ENCODE data around the gene PFN2.
"Not testable (repeated sequence)": the region's sequence is repeated elsewhere in the genome, so short reads cannot be mapped to it uniquely, and the experiment has no call there.

Gene PFN2, protein sequence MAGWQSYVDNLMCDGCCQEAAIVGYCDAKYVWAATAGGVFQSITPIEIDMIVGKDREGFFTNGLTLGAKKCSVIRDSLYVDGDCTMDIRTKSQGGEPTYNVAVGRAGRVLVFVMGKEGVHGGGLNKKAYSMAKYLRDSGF

DNA sequence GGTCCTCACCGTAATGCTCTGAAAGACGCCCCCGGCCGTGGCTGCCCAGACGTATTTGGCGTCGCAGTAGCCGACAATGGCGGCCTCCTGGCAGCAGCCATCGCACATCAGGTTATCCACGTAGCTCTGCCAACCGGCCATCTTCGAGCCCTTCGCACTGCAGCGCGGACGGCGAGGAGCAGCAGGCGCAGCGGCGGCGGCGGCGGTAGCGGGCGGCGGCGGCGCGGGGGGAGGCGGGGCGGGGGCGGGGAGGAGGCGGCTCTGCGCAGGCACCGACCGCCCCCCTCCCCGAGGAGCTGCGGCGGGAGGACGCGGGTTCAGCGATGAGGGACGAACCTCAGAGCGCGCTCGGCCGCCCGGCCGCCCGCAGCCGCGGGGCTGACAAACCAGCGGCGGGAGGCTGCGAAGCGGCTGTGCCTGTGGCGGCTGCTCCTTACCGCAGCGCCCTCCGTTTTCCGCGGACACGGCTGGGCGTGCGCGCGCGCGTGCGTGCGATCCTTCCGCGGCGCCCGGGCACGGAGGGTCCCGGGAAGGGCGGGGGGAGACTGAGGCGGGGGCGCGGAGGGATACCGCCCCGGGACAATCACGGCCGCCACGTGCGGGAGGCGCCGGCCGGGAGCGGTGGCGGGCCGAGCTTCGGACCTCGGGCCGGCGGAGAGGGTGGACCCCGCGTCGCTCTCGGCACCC is at the start of gene PFN2:
Gene PFN2, minus strand, starts transcription at position 180 of the 687 bp plus-strand sequence. Its CDS starts 39 bp downstream, at position 141.
- DNase-seq, result no peak

DNA sequence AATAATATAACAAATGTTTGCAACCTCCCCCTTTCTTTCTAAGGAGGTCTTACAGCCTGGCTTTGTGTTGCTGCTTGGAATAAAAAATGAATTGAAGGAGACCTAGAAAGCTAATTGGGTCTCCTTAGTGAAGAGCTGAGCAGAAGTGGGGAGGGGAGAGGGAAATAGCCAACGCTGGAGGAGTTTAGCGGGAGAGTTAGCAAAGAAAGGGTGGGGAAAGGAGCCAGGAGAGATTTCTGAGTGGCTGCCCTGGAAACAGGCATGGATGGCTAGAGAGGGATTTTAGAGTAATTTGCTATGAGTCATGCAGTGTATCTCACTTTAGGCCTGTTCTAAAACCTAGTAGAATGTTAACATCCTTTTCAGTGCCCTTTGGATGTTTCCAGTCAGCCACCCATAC is 45.2 kb upstream of the PFN2 start:
- DNase-seq, result no peak

DNA sequence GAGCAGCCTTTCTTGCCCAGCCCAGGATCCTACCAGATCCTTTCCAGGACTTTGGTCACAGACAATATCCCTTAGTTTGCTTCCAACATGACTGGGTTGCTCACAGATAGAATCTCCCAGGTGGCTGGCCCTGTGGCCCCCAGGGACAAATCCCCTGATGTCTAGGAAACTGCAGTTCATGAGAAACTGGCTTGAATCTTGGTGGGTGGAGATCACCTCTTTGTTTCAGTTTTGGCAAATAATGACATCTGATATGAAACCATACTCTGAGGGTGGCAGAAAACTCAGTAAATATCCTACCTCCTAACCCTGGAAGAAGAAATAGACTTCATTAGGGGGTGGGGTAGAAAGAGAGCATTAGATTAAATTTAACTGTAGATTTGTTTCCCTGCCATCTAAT is 44.1 kb upstream of the PFN2 start:
- DNase-seq, result no peak

DNA sequence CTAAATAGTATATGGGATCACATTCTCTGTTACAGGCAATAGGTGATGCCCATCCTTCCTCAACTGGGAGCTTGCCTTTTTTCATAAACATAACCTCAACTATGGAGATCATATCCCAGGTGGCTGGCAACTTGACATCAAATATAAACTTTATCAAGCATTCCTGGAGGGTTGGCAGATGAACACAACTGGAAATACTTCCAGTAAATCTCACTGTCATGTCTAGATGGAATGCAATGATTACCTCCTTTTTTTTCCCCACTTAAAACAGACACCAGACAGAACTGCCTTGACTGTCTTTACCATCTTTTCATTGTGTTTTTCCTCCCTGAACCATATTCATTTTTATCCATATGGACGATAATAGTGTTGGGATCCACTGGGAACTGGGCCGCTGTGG is 43.1 kb upstream of the PFN2 start:
- DNase-seq, result no peak

DNA sequence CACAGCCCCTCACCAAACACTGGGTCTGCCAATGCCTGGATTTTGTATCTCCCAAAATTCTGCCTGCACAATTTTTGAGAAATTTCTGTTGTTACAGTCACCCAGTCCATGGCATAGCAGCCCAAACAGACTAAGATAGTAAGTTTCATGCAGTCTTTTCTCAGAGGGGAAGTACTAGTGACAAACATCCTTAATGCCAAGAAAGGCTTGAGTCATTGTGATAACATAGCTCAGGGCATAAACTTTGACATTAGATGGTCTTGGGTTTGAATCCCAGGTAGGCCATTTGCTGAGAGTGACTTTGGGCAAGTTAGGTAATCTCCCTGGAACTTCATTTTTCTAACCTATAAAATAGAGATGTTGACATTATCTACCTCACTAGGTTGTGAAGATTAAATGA is 36.1 kb upstream of the PFN2 start:
- no peak for DNase-seq

DNA sequence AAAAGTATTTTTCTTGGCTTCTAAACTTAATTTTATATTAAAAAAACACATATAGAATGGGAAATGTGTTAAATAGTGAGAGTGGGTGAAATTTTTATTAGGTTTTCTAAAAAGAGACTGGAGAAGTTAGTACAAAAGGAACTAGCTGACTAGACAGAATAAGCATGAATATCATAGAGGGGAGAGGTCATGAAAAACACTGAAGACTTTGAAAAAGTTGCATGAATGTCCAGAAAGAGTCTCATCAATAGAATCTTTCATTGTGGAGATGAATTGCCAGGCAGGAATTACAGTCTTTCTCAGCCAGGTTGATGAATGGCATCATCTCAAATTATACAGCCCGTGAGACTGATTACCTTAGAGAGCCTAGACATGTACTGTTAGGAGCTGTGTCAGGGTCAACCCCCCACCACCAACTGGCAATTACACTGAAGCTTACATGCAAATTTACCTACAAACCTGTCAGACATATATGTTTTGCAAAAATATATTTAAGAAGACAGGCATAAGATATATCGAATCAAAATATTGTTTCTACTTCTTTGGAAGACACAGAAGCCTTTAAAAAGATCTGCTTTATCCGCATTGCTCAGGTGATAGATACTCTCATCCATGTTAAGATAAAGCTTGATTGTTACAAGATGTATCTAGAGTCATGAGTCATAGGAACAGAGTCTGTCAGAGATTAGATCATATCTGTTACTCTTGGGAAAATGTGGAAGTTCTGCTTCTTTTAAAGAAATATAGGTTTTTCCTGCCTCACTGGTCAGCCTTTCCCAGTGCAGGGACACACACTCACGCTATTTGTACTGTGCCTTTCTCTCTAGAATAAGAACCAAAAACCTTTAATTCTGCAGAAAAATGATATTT is 34.8 kb upstream of the PFN2 start:
- no peak for DNase-seq

DNA sequence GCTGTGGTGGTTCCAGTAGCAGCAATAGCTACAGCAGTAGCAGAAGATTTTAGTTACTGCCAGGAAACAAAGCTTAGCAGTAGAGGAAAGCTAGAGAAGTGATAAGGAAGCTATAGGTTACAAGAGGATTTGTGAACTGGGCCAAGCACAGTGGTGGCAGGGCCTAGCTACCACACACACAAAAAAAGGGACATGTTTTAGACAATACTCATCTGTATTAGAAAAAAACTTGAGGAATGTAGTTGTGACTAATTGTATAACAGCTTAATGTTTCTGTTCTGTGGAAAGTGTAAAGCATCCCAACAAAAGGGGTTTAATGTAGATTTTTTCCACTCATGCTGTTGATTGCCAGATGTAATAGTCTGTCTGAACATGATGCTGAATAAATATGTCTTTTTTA is 29.9 kb upstream of the PFN2 start:
- no peak for DNase-seq

DNA sequence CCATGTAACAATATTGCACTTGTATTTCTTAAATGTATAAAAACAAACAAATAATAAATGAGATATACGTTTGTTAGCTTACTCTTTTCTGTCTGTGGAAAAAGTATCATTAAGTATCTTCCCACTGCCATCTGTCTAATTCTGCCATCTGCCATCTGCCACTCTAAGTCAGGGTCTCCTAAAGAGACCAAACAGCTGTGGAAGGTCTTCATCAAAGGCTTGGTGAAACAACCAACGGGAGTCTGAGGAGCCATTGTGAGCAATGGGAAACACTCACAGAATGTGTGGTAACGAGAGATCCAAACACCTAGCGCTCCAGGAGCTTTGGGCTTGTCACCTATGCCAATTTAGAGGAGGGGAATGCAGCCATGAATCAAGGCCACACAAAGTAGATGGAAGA is 28.7 kb upstream of the PFN2 start:
- no peak for DNase-seq

DNA sequence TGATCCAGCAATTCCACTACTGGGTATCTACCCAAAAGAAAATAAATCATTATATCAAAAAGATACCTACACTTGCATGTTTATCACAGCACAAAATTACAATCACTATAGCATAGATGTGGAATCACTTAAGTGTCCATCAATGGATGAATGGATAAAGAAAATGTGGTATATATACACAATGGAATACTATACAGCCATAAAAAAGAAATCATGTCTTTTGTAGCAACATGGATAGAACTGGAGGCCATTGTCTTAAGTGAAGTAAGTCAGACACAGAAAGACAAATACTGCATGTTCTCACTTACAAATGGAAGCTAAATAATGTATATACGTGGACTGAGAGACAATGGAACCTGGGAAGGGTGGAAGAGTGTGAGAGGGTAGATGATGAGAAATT is 28.3 kb upstream of the PFN2 start:
- DNase-seq, result no peak

DNA sequence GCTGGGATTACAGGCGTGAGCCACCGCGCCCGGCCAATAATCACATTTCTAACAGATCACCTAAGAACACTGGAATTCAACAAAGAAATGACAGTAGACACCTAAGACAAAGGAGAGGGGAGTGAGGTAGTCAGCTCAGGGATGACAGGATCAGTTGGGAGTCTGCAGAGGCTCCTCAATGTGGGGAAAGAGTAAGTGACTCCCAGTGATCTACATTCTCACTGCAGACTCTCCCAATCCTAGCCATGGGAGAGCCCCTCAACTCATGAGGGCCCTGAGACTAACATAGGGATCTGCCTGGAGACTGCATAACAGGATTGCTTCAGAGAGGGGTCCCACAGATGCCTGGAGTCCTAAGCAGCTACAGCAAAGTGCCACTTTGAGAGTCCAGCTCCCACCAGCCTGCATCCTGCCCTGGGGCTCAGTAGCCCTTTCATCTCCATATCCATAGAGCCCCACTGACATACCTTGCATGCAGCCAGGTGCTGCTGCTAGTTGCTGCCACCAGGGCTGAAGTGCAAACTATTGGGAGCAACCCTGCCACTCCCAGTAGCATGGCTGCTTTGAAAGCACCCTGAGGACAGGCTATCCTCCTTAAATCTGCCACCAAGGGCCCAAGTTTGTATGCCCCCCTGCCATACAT is 21.8 kb upstream of the PFN2 start:
- DNase-seq, result no peak

DNA sequence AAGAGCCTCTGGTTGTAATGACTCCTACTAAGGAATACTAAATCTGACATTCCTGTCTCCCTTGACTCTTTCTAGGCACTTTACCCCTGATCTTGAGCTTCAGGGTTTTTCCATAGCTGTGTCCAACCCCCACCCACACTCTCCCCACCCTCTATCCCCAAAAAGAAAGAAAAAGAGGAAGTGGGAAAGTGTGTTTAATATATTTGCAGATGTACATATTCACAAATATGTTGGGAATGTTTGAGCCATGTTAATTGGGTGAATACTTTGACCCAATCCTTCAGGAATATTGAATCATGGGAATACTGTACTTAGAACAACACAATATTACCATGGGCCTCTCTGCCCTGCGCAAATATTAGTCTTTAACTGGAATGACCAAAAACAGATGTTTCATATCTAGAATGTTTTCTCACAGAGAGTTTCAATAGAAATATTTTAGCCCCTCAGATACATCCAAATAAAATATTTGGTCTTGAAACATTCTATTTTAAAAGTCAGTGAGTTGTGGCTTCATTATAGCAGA is 19.8 kb upstream of the PFN2 start:
- no peak for DNase-seq

DNA sequence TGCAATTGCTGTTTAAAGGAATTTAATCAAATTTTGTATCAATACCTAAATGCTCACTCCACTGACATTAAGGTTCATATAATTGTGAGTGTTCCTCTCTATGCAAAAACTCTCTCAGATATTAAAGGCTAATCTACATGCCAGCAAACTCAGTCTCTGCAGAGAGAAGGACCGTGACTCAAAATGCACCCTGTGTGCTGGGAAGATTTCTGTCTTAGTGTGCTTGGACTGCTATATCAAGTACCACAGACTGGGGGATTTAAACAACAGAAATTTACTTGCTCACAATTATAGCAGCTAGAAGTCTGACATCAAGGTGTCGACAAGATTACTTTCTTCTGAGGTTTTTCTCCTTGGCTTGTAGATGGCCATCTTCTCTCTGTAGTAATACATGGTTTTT is 18.6 kb upstream of the PFN2 start:
- no peak for DNase-seq

DNA sequence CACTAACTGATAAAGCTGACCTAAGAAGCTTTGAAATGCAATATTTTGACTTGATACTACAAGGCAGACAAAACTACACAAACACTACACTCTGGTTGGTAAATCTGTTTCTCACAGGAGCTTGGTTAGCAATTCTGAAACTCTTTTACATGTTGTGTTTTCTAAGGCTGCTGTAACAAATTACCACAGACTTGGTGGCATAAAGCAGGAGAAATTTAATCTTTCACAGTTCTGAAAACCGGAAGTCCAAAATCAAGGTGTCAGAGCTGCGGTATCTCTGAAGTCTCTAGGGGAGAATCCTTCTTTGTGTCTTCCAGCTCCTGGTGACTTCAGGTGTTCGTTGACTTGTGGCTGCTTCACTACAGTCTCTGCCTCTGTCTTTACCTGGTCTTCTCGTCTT is 12.9 kb upstream of the PFN2 start:
- DNase-seq, result no peak

DNA sequence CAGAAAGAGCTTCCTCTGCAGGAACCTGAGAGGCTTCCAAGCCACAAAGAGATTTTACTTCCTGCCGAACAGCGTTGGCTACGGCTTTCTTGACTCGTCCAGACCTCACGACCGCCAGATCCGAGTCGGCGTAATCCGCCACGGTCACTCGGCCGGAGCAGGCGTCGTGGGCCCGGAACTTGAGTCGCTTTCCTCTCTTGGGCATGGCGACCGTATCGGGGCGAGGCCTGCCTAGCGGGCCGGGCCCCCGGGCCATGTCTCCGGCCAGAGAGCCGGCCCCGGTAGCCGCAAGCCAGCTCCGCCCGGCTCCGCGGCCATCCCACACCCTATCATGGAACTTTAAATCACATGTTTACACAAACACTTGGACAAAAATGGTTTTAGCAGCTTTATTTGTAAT is 12.4 kb upstream of the PFN2 start:
- not testable (repeated sequence) for DNase-seq

DNA sequence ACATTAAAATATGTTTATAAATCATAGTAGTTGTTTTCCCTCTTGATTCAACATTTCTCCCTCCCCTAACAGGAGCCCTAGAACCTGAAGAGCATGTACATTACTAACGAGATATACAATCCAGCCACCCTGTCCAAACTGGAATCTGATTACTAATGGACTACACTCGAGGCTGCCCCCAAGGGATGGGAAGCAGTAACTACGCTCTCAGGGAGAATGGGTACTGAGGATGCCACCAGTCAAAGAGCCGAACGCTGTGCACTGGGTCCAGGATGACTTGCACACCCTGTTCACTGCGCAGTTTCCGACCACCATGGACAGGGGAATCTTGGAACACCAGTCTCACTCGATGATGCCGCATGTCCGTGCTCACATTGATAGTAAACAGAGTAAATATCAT is 11.3 kb upstream of the PFN2 start:
- not testable (repeated sequence) for DNase-seq

DNA sequence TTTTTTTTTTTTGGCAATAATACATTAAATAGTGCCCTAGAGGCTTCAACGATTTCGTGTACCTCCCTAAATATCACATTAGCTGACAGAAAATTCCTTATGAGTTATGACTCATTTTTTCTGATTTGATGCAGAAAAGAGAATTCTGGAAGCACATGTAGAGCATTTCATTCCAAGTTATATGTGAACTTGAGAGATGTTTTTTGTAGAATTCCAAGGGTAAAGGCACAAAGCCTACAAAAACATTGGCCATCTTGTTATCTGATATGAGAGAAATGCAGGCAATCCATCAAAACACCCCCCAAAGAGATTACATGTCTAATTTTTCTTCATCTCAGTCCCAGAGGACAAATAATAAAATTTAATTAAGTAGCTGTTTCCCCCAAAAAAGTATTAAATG is 6.7 kb upstream of the PFN2 start:
- DNase-seq, result no peak

DNA sequence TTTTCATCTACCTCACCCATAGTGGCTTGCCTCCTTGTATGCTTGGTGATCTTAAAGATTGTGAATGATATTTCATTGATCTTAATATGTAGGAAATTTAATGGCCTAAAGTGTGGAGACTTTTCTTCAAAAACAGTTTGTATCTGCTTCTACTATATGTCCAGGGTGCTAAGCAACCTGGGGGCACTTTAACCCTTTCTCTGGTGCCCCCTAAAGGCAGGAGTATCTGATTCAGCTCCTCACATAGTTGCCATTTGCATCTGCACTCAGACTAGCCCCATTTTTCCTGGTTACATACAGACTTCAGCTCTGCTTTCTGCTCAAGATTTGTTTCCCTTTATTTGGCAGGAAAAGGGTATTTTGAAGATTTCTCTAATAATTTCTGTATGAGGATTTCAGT is 5.2 kb upstream of the PFN2 start:
- no peak for DNase-seq

DNA sequence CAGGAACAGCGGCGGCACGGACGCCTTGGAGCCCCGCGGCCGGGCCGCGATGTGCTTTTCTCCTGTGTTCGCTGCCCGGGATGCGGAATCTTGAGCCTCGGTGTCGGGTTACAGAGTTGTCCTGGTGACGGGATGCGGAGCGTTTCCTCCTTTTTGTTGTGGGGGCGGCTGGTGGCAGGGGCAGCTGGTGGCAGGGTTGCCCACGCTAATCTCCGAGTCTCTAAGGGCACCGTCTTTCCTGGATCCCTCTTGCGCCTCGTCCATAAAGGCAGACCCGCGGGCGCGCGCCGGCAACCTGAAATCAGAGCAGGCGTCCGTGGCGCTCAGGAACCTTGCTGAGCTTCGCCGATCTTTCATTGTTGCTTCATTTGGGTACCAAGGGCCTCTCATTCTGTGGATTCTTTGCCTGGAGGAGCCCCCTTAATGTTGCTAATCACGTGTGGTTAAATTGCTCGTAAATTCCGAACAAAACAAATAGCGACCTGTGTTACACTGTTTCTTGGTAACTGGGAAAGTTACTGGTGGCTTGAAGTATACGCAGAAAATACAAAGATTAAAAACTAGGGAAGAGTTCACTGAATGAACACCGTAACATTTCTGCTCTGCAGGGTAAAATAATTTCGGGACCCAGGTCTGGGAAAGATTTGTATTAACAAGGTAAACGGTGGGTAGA is 844 bp upstream of the PFN2 start:
- peak; percentile 45 for DNase-seq

DNA sequence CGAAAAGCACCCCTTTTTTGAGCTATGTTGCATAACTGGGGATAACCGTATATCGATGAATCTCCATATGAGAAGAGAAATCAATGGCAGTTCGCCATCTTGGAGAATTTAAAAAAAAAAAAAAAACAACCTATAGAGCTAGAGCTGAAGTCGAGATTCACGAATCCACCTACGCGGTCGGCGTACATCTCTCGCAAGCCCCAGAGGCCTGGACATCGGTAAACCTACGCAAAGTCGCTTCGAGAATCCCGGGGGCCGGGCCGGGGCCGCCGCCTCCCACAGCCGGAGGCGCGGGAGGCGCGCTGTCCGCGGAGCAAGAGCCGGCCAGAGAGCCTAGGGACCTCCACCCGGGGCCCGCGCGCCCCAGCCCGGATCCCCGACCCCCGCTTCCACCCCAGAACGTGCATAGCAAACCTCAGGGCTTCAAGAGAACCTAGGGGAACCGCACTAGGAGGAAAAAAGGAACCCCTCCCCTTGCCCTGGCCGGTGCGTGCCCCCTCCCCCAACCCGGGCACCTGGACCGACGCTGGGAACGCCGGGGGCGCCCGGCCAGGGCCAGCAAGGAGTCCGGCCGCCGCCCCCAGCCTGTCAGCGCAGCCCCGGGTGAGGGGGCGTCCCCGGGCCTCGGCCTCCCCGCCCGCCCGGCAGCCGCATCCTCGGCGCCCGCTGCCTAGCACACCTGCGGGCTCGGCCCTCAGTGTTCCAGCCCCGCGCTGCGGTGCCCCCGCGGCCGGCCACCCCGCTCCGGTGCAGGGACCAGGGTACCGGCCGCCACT is 567 bp downstream of the PFN2 start:
- peak; percentile 16 for DNase-seq

DNA sequence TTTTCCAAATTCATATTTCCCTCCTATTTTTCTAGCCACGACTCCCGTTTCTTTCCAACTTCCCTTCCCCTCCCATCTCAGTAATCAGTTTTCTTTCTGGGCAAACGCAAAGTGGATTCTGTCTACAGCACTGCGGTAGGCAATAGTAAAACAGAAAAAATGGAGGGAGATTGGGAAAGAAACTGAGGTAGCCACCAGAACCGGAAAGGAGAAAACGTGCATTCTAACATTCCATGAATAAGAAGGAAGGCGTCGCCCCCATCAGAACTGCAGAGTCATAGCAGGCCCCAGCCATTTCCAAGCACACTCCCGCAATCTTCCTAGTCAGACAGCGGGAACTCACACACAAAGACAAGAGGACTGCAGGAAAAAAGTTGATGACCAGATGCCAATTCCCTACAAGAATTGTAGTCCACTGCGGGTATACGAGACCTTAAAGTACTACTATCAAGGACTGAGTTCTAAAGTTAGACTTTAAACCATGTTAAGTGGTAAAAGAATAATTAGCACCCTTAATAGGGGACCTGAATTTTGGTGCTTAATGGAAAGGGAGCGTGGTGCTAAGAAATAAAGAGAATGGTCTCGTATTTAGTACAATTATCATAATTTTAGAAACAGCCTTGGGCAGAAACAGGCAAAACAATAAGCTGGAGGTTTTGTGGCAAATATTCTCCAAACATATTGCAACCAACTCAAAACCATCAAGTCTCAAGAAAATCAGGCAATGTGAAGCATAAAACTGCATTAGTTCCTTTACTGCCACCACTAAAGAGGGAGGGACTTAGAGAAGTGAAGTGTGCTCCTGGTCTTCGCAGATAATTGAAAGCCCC is 1.4 kb downstream of the PFN2 start:
- peak; percentile 16 for DNase-seq

DNA sequence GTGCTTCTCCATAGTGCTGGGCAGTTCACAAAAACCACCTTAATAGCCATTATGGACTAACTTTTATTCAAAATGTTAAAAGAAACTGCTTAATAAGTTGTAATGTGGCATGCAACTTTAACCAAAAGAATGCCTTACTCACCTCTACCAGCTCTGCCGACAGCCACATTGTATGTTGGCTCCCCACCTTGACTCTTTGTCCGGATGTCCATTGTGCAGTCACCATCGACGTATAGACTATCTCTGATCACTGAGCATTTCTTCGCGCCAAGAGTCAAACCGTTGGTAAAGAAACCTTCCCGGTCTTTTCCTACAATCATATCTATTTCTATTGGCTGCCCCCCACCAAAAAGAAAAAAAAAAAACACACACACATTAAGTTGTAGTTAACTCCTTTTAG is 2.5 kb downstream of the PFN2 start:
- DNase-seq, result no peak

Measured in NCI-H187 treated with DMSO at 0.1 percent for 48 hours (cell line).